Measurements from ENCODE around the gene BCL2L1. TPM values are rescaled to one million over a fixed set of nuclear protein-coding genes. Genes with fewer than 3 reads are reported as not detected.
"Not testable (repeated sequence)": the region's sequence is repeated elsewhere in the genome, so short reads cannot be mapped to it uniquely, and the experiment has no call there.

The BCL2L1 gene
- total RNA-seq, 1 experiment from 2014 or later: 469 TPM

DNA sequence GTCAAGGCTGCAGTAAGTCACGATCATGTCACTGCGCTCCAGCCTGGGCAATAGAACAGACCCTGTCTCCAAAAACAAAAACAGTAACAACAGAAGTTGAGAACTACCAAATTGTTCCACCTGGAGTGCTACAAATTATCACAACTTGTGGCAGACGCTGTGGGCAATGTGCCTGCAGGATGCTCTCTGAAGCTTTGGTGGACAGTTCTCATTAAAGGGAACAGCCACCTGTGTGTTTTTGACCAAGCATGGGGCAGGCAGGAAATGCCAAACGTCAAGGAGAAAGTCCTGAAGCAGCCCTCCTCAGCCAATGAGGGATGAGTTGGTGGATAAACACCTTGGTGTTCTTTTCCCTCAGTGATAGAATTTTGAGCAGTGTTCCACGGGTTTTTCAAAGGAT lies 69.1 kb downstream of the BCL2L1 start:
- TF ChIP-seq, protein P1, sequence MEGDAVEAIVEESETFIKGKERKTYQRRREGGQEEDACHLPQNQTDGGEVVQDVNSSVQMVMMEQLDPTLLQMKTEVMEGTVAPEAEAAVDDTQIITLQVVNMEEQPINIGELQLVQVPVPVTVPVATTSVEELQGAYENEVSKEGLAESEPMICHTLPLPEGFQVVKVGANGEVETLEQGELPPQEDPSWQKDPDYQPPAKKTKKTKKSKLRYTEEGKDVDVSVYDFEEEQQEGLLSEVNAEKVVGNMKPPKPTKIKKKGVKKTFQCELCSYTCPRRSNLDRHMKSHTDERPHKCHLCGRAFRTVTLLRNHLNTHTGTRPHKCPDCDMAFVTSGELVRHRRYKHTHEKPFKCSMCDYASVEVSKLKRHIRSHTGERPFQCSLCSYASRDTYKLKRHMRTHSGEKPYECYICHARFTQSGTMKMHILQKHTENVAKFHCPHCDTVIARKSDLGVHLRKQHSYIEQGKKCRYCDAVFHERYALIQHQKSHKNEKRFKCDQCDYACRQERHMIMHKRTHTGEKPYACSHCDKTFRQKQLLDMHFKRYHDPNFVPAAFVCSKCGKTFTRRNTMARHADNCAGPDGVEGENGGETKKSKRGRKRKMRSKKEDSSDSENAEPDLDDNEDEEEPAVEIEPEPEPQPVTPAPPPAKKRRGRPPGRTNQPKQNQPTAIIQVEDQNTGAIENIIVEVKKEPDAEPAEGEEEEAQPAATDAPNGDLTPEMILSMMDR (IDR thresholded peaks at IDR 0.05; ENCODE audit: insufficient read depth in 1 of 2, low read depth in 1 of 2, low read length in 1 of 2, severe bottlenecking in 1 of 2, unreplicated experiment in 1 of 2): peak in 1 of 2 experiments; percentile 17
- Histone ChIP-seq H3K27me3 (replicated peaks; ENCODE audit: control insufficient read depth, insufficient read depth, low read length) (no peaks in the 10 kb centered on the region), H3K9me3 (no peaks in the 10 kb centered on the region), H3K4me1 (no peaks in the 10 kb centered on the region), H3K4me3 (ENCODE audit: low read depth, low read length) (no peak overlapping the region), H3K36me3 (ENCODE audit: control insufficient read depth, insufficient read depth, low read length) (no peaks in the 10 kb centered on the region)
- peaks cover 1% of the 10 kb centered on the region for H3K4me1 Mint-ChIP-seq (ENCODE audit: low read depth, unreplicated experiment)
- H3K27me3 Mint-ChIP-seq (ENCODE audit: insufficient read depth, unreplicated experiment): no peaks in the 10 kb centered on the region
- no TSS peak for BruUV-seq (replicated peaks)
- no peaks in the 10 kb centered on the region for H3K9me3 Mint-ChIP-seq (ENCODE audit: unreplicated experiment)
- H3K36me3 Mint-ChIP-seq (ENCODE audit: insufficient read depth, unreplicated experiment): peaks cover 62% of the 10 kb centered on the region
- intact Hi-C loops (cut with micrococcal nuclease; ENCODE audit: unreplicated experiment): no loop called here
- no peak for DNase-seq
- no peak overlapping the region for H3K4me3 Mint-ChIP-seq (ENCODE audit: unreplicated experiment)
- no peak overlapping the region for H3K27ac Mint-ChIP-seq (ENCODE audit: unreplicated experiment)
- ChIA-PET CTCF (interaction anchor here (1.6 to 2.6 kb wide), 2 partner anchors 8 to 70 kb away, joined by 6 to 20 read pairs; no protein-coding TSS in a partner anchor), POLR2A (no interaction called here)

DNA sequence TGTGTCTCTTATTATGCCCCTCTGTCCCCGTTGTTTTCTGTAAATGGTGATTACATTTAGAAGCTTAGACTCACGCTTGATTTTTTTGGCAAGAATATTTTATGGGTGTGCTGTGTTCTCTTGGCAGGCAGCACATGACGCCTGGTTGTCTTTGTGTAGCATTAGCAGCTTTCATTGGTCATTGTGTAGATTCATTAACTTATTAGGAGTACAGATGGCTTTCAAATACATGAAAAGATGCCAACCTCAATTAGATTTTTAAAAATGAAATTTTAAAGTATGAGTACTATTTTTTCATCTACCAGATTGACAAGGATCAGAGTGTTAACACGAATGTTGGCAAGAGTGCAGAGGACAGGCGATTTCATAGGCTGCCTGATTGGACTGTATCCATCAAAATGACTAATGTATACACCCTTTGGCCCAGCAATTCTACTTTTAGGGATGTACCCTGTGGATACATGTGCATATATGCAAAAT lies 69.7 kb downstream of the BCL2L1 start:
- BruUV-seq (replicated peaks): no TSS peak
- Mint-ChIP-seq H3K4me3 (ENCODE audit: unreplicated experiment) (no peak overlapping the region), H3K27me3 (ENCODE audit: insufficient read depth, unreplicated experiment) (no peaks in the 10 kb centered on the region), H3K36me3 (ENCODE audit: insufficient read depth, unreplicated experiment) (peaks cover 60% of the 10 kb centered on the region), H3K9me3 (ENCODE audit: unreplicated experiment) (no peaks in the 10 kb centered on the region), H3K4me1 (ENCODE audit: low read depth, unreplicated experiment) (no peaks in the 10 kb centered on the region), H3K27ac (ENCODE audit: unreplicated experiment) (no peak overlapping the region)
- intact Hi-C loops (cut with micrococcal nuclease; ENCODE audit: unreplicated experiment): no loop called here
- ChIA-PET POLR2A (no interaction called here), CTCF (interaction anchor here (1.6 to 2.6 kb wide), 2 partner anchors 9 to 71 kb away, joined by 6 to 20 read pairs; no protein-coding TSS in a partner anchor)
- Histone ChIP-seq H3K4me1 (no peaks in the 10 kb centered on the region), H3K36me3 (ENCODE audit: control insufficient read depth, insufficient read depth, low read length) (no peaks in the 10 kb centered on the region), H3K4me3 (ENCODE audit: low read depth, low read length) (no peak overlapping the region), H3K9me3 (no peaks in the 10 kb centered on the region), H3K27me3 (replicated peaks; ENCODE audit: control insufficient read depth, insufficient read depth, low read length) (no peaks in the 10 kb centered on the region)
- DNase-seq: no peak
- TF ChIP-seq, protein P1 (IDR thresholded peaks at IDR 0.05; ENCODE audit: insufficient read depth in 1 of 2, low read depth in 1 of 2, low read length in 1 of 2, severe bottlenecking in 1 of 2, unreplicated experiment in 1 of 2): no peak

- H3K27me3 Mint-ChIP-seq (ENCODE audit: insufficient read depth, unreplicated experiment); H3K9me3 Mint-ChIP-seq (ENCODE audit: unreplicated experiment); intact Hi-C loops (cut with micrococcal nuclease; ENCODE audit: unreplicated experiment); H3K27me3 ChIP-seq (replicated peaks; ENCODE audit: control insufficient read depth, insufficient read depth, low read length); BruUV-seq (replicated peaks); H3K36me3 ChIP-seq (ENCODE audit: control insufficient read depth, insufficient read depth, low read length); POLR2A ChIA-PET; H3K4me3 ChIP-seq (ENCODE audit: low read depth, low read length); DNase-seq; H3K4me1 ChIP-seq; H3K4me3 Mint-ChIP-seq (ENCODE audit: unreplicated experiment); H3K9me3 ChIP-seq; H3K27ac Mint-ChIP-seq (ENCODE audit: unreplicated experiment); H3K4me1 Mint-ChIP-seq (ENCODE audit: low read depth, unreplicated experiment): not testable (repeated sequence)
- H3K36me3 Mint-ChIP-seq (ENCODE audit: insufficient read depth, unreplicated experiment): peaks cover 18% of the 10 kb centered on the region
- CTCF ChIA-PET: interaction anchor here (0.7 to 1.9 kb wide), 6 partner anchors 13 to 86 kb away, joined by 3 to 11 read pairs (median 6); no protein-coding TSS in a partner anchor
Measured at GRCh38 chr20:31648104-31648503, 74.6 kb downstream of the BCL2L1 start.

All from Caco-2 (cell line).